ENCODE data around the gene CABLES2. TPM values are rescaled to one million over a fixed set of nuclear protein-coding genes. Genes with fewer than 3 reads are reported as not detected.

Gene CABLES2
- total and polyA plus RNA-seq, 3 experiments from 2014 or later: 3.2 to 9.2 (median 8.6) TPM

DNA sequence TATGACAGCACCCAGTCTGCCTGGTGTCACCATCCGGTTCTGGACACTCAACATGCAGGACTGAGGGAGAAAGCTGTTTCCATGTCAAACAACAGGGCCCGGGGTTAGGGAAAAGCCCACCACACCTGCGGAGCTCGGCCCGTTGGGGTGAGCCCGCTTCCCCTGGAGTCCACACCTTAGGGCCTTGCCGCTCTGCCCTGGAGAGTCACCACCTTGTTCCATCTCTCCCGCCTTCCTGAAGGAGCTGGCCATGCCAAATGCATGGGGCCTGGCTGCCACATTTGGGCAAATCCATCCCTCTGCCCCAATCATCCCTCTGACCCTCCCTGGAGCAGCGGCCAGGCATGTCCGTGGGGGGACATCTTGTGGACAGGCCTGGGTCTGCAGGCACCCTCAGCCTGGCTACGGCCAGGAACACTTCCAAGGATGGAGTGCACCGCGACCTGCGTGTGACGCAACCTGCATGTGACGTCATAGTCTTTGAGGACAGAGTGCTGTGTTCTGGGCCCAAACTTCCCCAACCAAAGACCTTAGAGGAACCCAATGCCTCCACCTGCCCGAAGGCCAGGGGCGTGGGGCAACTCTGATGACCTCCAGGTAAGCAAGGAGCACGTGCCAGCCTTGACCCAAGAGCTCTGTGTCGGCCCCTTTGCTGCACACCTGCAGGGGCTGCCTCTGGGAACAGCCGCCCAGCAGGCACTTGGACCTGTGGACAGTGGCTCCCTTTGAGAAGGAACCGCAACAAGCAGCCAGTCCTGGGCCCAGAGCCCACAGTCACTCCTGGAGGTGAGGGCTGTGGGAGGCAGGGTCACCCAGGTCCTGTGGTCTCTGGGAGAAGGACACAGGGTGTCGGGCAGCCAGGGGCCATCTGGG, 1.7 kb downstream of the CABLES2 start:
- no peak for DNase-seq
- Histone ChIP-seq H3K4me1 (ENCODE audit: insufficient read depth, low read length) (peaks cover 23% of the 10 kb centered on the region), H3K36me3 (ENCODE audit: insufficient read depth, low read length) (no peaks in the 10 kb centered on the region), H3K27ac (ENCODE audit: low read depth, low read length) (no peak overlapping the region), H3K4me3 (ENCODE audit: low read length) (no peak overlapping the region), H3K27me3 (ENCODE audit: insufficient read depth, low read length, poor library complexity, severe bottlenecking) (no peaks in the 10 kb centered on the region), H3K9me3 (ENCODE audit: low read length) (no peaks in the 10 kb centered on the region)
- H3K27me3 Mint-ChIP-seq: no peaks in the 10 kb centered on the region
- H3K9me3 Mint-ChIP-seq: no peaks in the 10 kb centered on the region
- POLR2A ChIA-PET: interaction anchor here (0.9 kb wide), 1 partner anchor 14 kb away, joined by 3 read pairs; no protein-coding TSS in a partner anchor
- CTCF ChIA-PET: no interaction called here
- H3K36me3 Mint-ChIP-seq: peaks cover 0 to 8% (median 0%) of the 10 kb centered on the region in 3 donors
- H3K4me3 Mint-ChIP-seq: peak overlapping the region; percentile 71 to 87 (median 76)
- peak overlapping the region in 7 of 8 donors; percentile 29 to 69 (median 60) for H3K27ac Mint-ChIP-seq
- H3K4me1 Mint-ChIP-seq: peaks cover 15 to 42% (median 20%) of the 10 kb centered on the region in 3 donors

DNA sequence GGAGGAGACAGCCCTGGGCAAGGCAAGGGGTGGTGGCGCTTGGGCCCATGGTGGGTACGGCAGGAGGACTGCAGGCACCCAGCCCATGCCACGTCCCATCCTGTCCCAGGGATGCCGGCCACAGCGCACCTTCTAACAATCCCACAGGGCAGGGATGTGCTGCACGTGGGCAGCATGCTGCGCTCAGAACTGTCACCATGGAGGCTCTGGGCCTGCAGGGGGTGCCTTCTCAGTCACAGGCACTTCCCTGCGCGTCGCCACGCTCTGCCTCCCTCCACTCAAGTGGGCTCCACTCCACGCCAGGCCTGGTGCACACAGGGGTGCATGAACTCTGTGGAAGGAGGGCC, 2.4 kb downstream of the CABLES2 start:
- peaks cover 23% of the 10 kb centered on the region for H3K4me1 ChIP-seq (ENCODE audit: insufficient read depth, low read length)
- peak overlapping the region in 1 of 7 donors; percentile 83 for H3K4me3 Mint-ChIP-seq
- no peak for DNase-seq
- H3K36me3 Mint-ChIP-seq: peaks cover 0 to 8% (median 0%) of the 10 kb centered on the region in 3 donors
- no peak overlapping the region for H3K27ac ChIP-seq (ENCODE audit: low read depth, low read length)
- no peak overlapping the region for H3K4me3 ChIP-seq (ENCODE audit: low read length)
- no peaks in the 10 kb centered on the region for H3K36me3 ChIP-seq (ENCODE audit: insufficient read depth, low read length)
- peaks cover 15 to 36% (median 20%) of the 10 kb centered on the region in 3 donors for H3K4me1 Mint-ChIP-seq
- H3K9me3 Mint-ChIP-seq: no peaks in the 10 kb centered on the region
- CTCF ChIA-PET: no interaction called here
- H3K27ac Mint-ChIP-seq: peak overlapping the region in 2 of 8 donors; percentile 14 to 60
- no peaks in the 10 kb centered on the region for H3K9me3 ChIP-seq (ENCODE audit: low read length)
- H3K27me3 ChIP-seq (ENCODE audit: insufficient read depth, low read length, poor library complexity, severe bottlenecking): no peaks in the 10 kb centered on the region
- no peaks in the 10 kb centered on the region for H3K27me3 Mint-ChIP-seq
- POLR2A ChIA-PET: no interaction called here

DNA sequence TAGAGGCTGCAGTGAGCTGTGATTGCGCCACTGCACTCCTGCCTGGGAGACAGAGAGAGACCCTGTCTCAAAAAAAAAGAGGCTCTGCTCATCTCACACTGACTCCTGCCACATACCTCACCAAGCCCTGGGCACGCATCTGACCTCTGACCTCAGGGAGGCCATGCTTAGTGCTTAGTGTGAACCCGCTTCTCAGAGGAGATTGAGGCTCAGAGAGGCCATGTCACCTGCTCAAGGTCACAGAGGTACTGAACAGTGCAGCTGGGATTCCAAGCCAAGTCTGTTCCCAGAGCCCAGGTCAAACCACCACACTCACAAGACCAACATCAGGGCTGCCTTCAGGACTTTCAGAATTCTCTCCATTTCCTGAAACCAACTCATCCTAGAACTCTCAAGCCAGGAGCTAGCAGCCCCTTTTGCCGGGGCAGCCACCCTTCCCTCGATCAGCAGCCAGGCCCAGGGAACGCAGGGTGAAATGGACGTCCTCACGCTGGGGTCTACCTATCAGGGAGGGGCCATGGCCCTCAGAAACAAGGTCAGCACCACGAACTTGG, 2.9 kb downstream of the CABLES2 start:
- Histone ChIP-seq H3K9me3 (ENCODE audit: low read length) (no peaks in the 10 kb centered on the region), H3K27ac (ENCODE audit: low read depth, low read length) (no peak overlapping the region), H3K4me3 (ENCODE audit: low read length) (no peak overlapping the region), H3K27me3 (ENCODE audit: insufficient read depth, low read length, poor library complexity, severe bottlenecking) (no peaks in the 10 kb centered on the region), H3K36me3 (ENCODE audit: insufficient read depth, low read length) (no peaks in the 10 kb centered on the region), H3K4me1 (ENCODE audit: insufficient read depth, low read length) (peaks cover 23% of the 10 kb centered on the region)
- no peak for DNase-seq
- peak overlapping the region in 5 of 7 donors; percentile 32 to 81 (median 72) for H3K4me3 Mint-ChIP-seq
- H3K27ac Mint-ChIP-seq: peak overlapping the region in 5 of 8 donors; percentile 17 to 74 (median 38)
- H3K4me1 Mint-ChIP-seq: peaks cover 15 to 31% (median 16%) of the 10 kb centered on the region in 3 donors
- POLR2A ChIA-PET: no interaction called here
- H3K27me3 Mint-ChIP-seq: no peaks in the 10 kb centered on the region
- H3K9me3 Mint-ChIP-seq: no peaks in the 10 kb centered on the region
- CTCF ChIA-PET: no interaction called here
- peaks cover 0 to 8% (median 0%) of the 10 kb centered on the region in 3 donors for H3K36me3 Mint-ChIP-seq

DNA sequence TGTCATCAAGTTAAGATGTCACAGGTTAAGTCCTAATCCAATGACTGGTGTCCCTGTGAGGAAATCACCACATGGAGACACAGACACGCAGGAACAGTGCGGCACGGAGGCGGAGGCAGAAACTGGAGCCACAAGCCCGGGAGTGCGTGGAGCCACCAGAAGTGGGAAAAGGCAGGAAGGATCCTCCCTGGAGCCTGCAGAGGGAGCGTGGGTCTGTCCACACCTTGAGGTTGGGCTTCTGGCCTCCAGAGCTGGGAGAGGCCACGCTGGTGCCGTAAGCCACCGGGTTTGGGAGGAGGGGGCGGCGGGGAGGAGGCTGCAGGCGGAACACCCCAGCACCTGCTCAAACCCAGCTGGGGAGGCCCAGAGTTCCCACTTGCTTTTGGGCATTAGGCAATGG, 3.8 kb downstream of the CABLES2 start:
- Histone ChIP-seq H3K9me3 (ENCODE audit: low read length) (no peaks in the 10 kb centered on the region), H3K36me3 (ENCODE audit: insufficient read depth, low read length) (no peaks in the 10 kb centered on the region), H3K27ac (ENCODE audit: low read depth, low read length) (no peak overlapping the region), H3K4me3 (ENCODE audit: low read length) (no peak overlapping the region), H3K4me1 (ENCODE audit: insufficient read depth, low read length) (peaks cover 23% of the 10 kb centered on the region), H3K27me3 (ENCODE audit: insufficient read depth, low read length, poor library complexity, severe bottlenecking) (no peaks in the 10 kb centered on the region)
- H3K27me3 Mint-ChIP-seq: no peaks in the 10 kb centered on the region
- H3K4me3 Mint-ChIP-seq: peak overlapping the region in 3 of 7 donors; percentile 20 to 72 (median 66)
- ChIA-PET POLR2A (interaction anchor here (0.6 kb wide), 1 partner anchor 17 kb away, joined by 4 read pairs; no protein-coding TSS in a partner anchor), CTCF (no interaction called here)
- DNase-seq: no peak
- peaks cover 0 to 8% (median 0%) of the 10 kb centered on the region in 3 donors for H3K36me3 Mint-ChIP-seq
- peaks cover 15 to 31% (median 16%) of the 10 kb centered on the region in 3 donors for H3K4me1 Mint-ChIP-seq
- peak overlapping the region in 4 of 8 donors; percentile 60 to 74 (median 68) for H3K27ac Mint-ChIP-seq
- no peaks in the 10 kb centered on the region for H3K9me3 Mint-ChIP-seq

DNA sequence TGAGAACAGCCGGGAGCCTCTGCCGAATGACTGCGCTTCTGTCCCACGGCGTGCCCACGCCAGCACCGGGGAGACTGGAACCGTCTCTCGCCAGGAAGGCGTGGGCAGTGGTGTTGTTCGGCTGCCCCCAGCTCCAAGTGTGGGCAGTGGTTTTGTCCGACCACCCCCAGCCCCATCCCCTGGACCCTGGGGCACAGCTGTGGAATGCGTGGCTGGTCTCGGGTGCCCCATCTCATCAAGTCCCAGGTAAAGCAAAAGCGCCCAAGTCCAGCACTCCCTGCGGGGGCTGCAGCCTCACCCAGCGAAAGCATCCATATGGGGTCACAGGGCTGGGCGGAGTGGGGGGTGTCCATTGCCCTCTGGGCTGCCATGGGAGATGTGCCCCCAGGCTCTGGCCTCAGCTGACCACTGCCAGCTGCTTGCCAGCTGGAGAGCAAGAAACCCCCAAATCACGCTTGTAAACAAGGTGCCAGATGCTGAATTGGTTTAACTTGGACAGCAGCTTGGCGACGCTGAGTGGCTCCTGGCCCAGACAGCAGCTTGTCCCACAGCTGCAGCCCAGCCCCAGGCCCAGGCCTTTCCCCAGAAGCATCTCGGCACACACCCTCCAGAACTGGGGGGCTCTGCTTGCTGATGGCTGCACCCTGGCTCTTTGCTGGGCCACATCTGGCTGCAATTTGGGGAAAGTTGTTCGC, 4.5 kb downstream of the CABLES2 start:
- Mint-ChIP-seq H3K36me3 (peaks cover 0 to 8% (median 3%) of the 10 kb centered on the region in 3 donors), H3K4me1 (peaks cover 15 to 31% (median 16%) of the 10 kb centered on the region in 3 donors), H3K27ac (peak overlapping the region in 1 of 8 donors; percentile 74), H3K9me3 (no peaks in the 10 kb centered on the region), H3K4me3 (peak overlapping the region in 1 of 7 donors; percentile 72), H3K27me3 (no peaks in the 10 kb centered on the region)
- no peak overlapping the region for H3K27ac ChIP-seq (ENCODE audit: low read depth, low read length)
- ChIA-PET POLR2A (no interaction called here), CTCF (no interaction called here)
- H3K4me3 ChIP-seq (ENCODE audit: low read length): no peak overlapping the region
- H3K27me3 ChIP-seq (ENCODE audit: insufficient read depth, low read length, poor library complexity, severe bottlenecking): no peaks in the 10 kb centered on the region
- H3K4me1 ChIP-seq (ENCODE audit: insufficient read depth, low read length): peaks cover 17% of the 10 kb centered on the region
- DNase-seq: no peak
- no peaks in the 10 kb centered on the region for H3K9me3 ChIP-seq (ENCODE audit: low read length)
- no peaks in the 10 kb centered on the region for H3K36me3 ChIP-seq (ENCODE audit: insufficient read depth, low read length)

DNA sequence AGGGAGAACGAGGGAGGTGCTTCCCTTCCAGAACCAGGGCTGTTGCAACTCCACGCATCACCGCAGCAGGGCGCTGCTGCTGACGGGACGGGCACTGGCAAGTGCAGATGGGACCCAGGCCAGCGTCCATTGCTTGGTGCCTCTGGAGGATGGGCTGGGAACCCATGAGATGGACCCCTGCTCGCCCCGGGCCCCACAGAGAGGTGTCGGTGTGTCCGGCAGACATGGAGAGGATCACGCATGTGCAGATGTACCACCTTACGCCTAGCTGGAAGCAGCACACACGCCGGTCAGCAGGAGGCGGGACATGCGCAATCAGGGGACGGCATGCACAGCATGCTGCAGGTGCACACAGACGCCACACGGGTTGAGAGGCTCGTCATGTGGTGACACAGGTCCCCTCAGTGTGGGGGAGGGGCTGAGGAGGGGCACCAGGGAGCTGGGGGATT, 5.7 kb downstream of the CABLES2 start:
- no peak overlapping the region for H3K4me3 ChIP-seq (ENCODE audit: low read length)
- H3K4me1 ChIP-seq (ENCODE audit: insufficient read depth, low read length): peaks cover 12% of the 10 kb centered on the region
- Mint-ChIP-seq H3K36me3 (peaks cover 0 to 9% (median 3%) of the 10 kb centered on the region in 3 donors), H3K4me1 (peaks cover 15 to 26% (median 16%) of the 10 kb centered on the region in 3 donors), H3K9me3 (no peaks in the 10 kb centered on the region), H3K27me3 (no peaks in the 10 kb centered on the region), H3K4me3 (no peak overlapping the region), H3K27ac (no peak overlapping the region)
- no peak overlapping the region for H3K27ac ChIP-seq (ENCODE audit: low read depth, low read length)
- no peaks in the 10 kb centered on the region for H3K9me3 ChIP-seq (ENCODE audit: low read length)
- POLR2A ChIA-PET: no interaction called here
- no peak for DNase-seq
- H3K36me3 ChIP-seq (ENCODE audit: insufficient read depth, low read length): no peaks in the 10 kb centered on the region
- CTCF ChIA-PET: no interaction called here
- no peaks in the 10 kb centered on the region for H3K27me3 ChIP-seq (ENCODE audit: insufficient read depth, low read length, poor library complexity, severe bottlenecking)

DNA sequence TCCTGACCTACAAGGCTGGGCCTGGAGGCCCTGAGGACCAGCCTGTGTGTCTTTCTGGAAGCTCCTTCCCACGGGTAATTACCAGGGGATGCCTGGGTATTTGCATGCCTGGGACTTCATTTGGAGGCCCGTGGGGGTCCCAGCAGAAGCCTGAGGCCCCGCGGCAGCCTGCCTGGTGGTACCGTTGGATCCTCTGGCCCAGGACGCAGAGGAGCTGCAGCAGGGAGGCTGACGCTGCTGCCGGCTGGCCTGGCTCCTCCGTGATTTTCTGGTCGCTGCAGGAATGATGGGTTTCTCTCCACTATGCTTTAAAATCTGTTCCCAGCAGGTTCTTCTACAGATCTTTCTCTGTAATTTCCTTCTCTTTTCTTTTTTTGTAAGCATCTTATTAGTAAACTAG, 6.5 kb downstream of the CABLES2 start:
- no peaks in the 10 kb centered on the region for H3K9me3 ChIP-seq (ENCODE audit: low read length)
- H3K27me3 ChIP-seq (ENCODE audit: insufficient read depth, low read length, poor library complexity, severe bottlenecking): no peaks in the 10 kb centered on the region
- ChIA-PET CTCF (interaction anchor here (1.5 kb wide), 1 partner anchor 18 kb away, joined by 4 read pairs; no protein-coding TSS in a partner anchor), POLR2A (no interaction called here)
- H3K4me3 ChIP-seq (ENCODE audit: low read length): no peak overlapping the region
- H3K27ac Mint-ChIP-seq: no peak overlapping the region
- peaks cover 4% of the 10 kb centered on the region for H3K4me1 ChIP-seq (ENCODE audit: insufficient read depth, low read length)
- no peaks in the 10 kb centered on the region for H3K9me3 Mint-ChIP-seq
- no peak for DNase-seq
- H3K36me3 ChIP-seq (ENCODE audit: insufficient read depth, low read length): no peaks in the 10 kb centered on the region
- H3K4me3 Mint-ChIP-seq: peak overlapping the region in 1 of 7 donors; percentile 38
- peaks cover 0 to 9% (median 3%) of the 10 kb centered on the region in 3 donors for H3K36me3 Mint-ChIP-seq
- no peaks in the 10 kb centered on the region for H3K27me3 Mint-ChIP-seq
- no peak overlapping the region for H3K27ac ChIP-seq (ENCODE audit: low read depth, low read length)
- peaks cover 9 to 18% (median 10%) of the 10 kb centered on the region in 3 donors for H3K4me1 Mint-ChIP-seq
